Smooth muscle cell (in vitro differentiated cells): ENCODE data around the gene COMTD1. TPM values are rescaled to one million over a fixed set of nuclear protein-coding genes. Genes with fewer than 3 reads are reported as not detected.
"Not testable (repeated sequence)": the region's sequence is repeated elsewhere in the genome, so short reads cannot be mapped to it uniquely, and the experiment has no call there.

Source experiments
- DNase-seq: peaks from one replicate; lab custom pipeline; 2025; ENCODE audit not compliant: unreplicated experiment; lab: John Stamatoyannopoulos, UW
- H2AFZ ChIP-seq: fragments of 200-600 bp; sonication (generic); 2 replicates; pipeline ENCODE4 v1.6.0; 2016; ENCODE audit warnings: antibody characterized with exemption, low read depth, mild to moderate bottlenecking
- H3F3A ChIP-seq: fragments of 200-600 bp; sonication (generic); 2 replicates; pipeline ENCODE4 v1.6.0; 2017; ENCODE audit warnings: antibody characterized with exemption, low read depth
- H3K27ac ChIP-seq: fragments of 200-600 bp; sonication (generic); 2 replicates; pipeline ENCODE4 v1.5.1; 2016; ENCODE audit warnings: low read depth, mild to moderate bottlenecking
- H3K27me3 ChIP-seq: fragments of 200-600 bp; sonication (generic); 2 replicates; pipeline ENCODE4 v1.6.1; 2016; ENCODE audit warnings: low read depth, mild to moderate bottlenecking
- H3K36me3 ChIP-seq: fragments of 200-600 bp; sonication (generic); 2 replicates; pipeline ENCODE4 v1.5.1; 2016; ENCODE audit warnings: low read depth
- H3K4me1 ChIP-seq: fragments of 200-600 bp; sonication (generic); 2 replicates; pipeline ENCODE4 v1.5.1; 2016; ENCODE audit warnings: low read depth
- H3K4me2 ChIP-seq: fragments of 200-600 bp; sonication (generic); 2 replicates; pipeline ENCODE4 v1.6.0; 2016; ENCODE audit warnings: mild to moderate bottlenecking
- H3K4me3 ChIP-seq: fragments of 200-600 bp; sonication (generic); 2 replicates; pipeline ENCODE4 v1.5.1; 2016; ENCODE audit warnings: mild to moderate bottlenecking
- H3K79me2 ChIP-seq: fragments of 200-600 bp; sonication (generic); 2 replicates; pipeline ENCODE4 v1.6.0; 2016; ENCODE audit warnings: low read depth, mild to moderate bottlenecking
- H3K9ac ChIP-seq: fragments of 200-600 bp; sonication (generic); 2 replicates; pipeline ENCODE4 v1.6.0; 2016; ENCODE audit warnings: low read depth
- H3K9me3 ChIP-seq: fragments of 200-600 bp; sonication (generic); replicated peaks from 2 replicates; pipeline ENCODE4 v1.5.1; 2016; ENCODE audit warnings: low read depth
- H4K20me1 ChIP-seq: fragments of 200-600 bp; sonication (generic); 2 replicates; pipeline ENCODE4 v1.6.0; 2016; ENCODE audit warnings: low read depth
- CTCF ChIP-seq: fragments of 200-600 bp; sonication (generic); IDR thresholded peaks from 2 replicates; pipeline ENCODE4 v1.5.1; 2017; ENCODE audit warnings: borderline replicate concordance, mild to moderate bottlenecking, antibody characterized with exemption; ENCODE audit not compliant: insufficient read depth, poor library complexity, severe bottlenecking
- WGBS: methylation state at CpG from one replicate; pipeline ENCODE4 v1.1.7; 2016; ENCODE audit warnings: low lambda C conversion rate; 5-methylcytosine and 5-hydroxymethylcytosine counted together
- polyA plus RNA-seq: library from polyadenylated mRNA; unstranded; fragments of >200 nt; fragmentation: Nextera tagmentation; extraction: Ambion mirVana; gene quantifications from 2 replicates; pipeline ENCODE4 v1.2.1, GENCODE V29; 2016
- total RNA-seq: library from RNA; depleted of rRNA; stranded (reverse); fragments of >200 nt; gene quantifications from 2 replicates; pipeline ENCODE4 v1.2.3, GENCODE V29; 2014

COMTD1 gene
- total and polyA plus RNA-seq, 2 experiments from 2014 or later: 8.4 to 18.7 TPM

- no peak overlapping the region for H2AFZ ChIP-seq
- no peaks in the 10 kb centered on the region for H3K4me1 ChIP-seq
- 87% methylated on average over 9 of the region's 9 CpGs for WGBS
- no peaks in the 10 kb centered on the region for H3K79me2 ChIP-seq
- H4K20me1 ChIP-seq: no peaks in the 10 kb centered on the region
- no peaks in the 10 kb centered on the region for H3F3A ChIP-seq
- H3K36me3 ChIP-seq: no peaks in the 10 kb centered on the region
- no peak overlapping the region for H3K27ac ChIP-seq
- no peaks in the 10 kb centered on the region for H3K27me3 ChIP-seq
- no peak for DNase-seq
- no peak for TF ChIP-seq CTCF
- no peak overlapping the region for H3K9ac ChIP-seq
- no peaks in the 10 kb centered on the region for H3K9me3 ChIP-seq
- H3K4me2 ChIP-seq: no peak overlapping the region
- no peak overlapping the region for H3K4me3 ChIP-seq
Measured at GRCh38 chr10:75201793-75202307, 33.9 kb downstream of the COMTD1 start.

GRCh38 chr10:75199949-75200348 is 35.8 kb downstream of the COMTD1 start:
- H3K9ac ChIP-seq, H3K4me3 ChIP-seq, H3K4me1 ChIP-seq, H3K79me2 ChIP-seq, H3K4me2 ChIP-seq, H3K27ac ChIP-seq, DNase-seq, H2AFZ ChIP-seq, H3K9me3 ChIP-seq, H4K20me1 ChIP-seq, H3K27me3 ChIP-seq, H3F3A ChIP-seq, H3K36me3 ChIP-seq: not testable (repeated sequence)
- WGBS: 92% methylated on average over 6 of the region's 6 CpGs

GRCh38 chr10:75197906-75198305 is 37.9 kb downstream of the COMTD1 start:
- Histone ChIP-seq H4K20me1 (no peaks in the 10 kb centered on the region), H3F3A (peaks cover 5% of the 10 kb centered on the region), H3K27me3 (no peaks in the 10 kb centered on the region), H3K4me1 (no peaks in the 10 kb centered on the region), H3K27ac (no peak overlapping the region), H3K4me2 (no peak overlapping the region), H3K79me2 (no peaks in the 10 kb centered on the region), H3K4me3 (no peak overlapping the region), H2AFZ (no peak overlapping the region), H3K36me3 (no peaks in the 10 kb centered on the region), H3K9ac (no peak overlapping the region), H3K9me3 (no peaks in the 10 kb centered on the region)
- WGBS: 75% methylated on average over 2 of the region's 2 CpGs
- DNase-seq: no peak
- TF ChIP-seq CTCF: no peak

GRCh38 chr10:75197066-75197465 is 38.7 kb downstream of the COMTD1 start:
- Histone ChIP-seq H3K4me3 (no peak overlapping the region), H3K79me2 (no peaks in the 10 kb centered on the region), H3K9me3 (no peaks in the 10 kb centered on the region), H2AFZ (no peak overlapping the region), H4K20me1 (no peaks in the 10 kb centered on the region), H3K4me1 (no peaks in the 10 kb centered on the region), H3K9ac (no peak overlapping the region), H3K4me2 (no peak overlapping the region), H3K27me3 (no peaks in the 10 kb centered on the region), H3K36me3 (no peaks in the 10 kb centered on the region), H3F3A (peaks cover 5% of the 10 kb centered on the region), H3K27ac (no peak overlapping the region)
- no peak for TF ChIP-seq CTCF
- WGBS: 88% methylated on average over 3 of the region's 3 CpGs
- no peak for DNase-seq
